Neural cell (in vitro differentiated cells): ENCODE measurements around the gene XBP1.

Source experiments
- CTCF ChIP-seq: fragments of 450-650 bp; IDR thresholded peaks from 2 replicates; pipeline ENCODE4 v1.5.1; 2014; ENCODE audit warnings: antibody characterized with exemption, mild to moderate bottlenecking, moderate library complexity; ENCODE audit not compliant: poor library complexity, severe bottlenecking
- EP300 ChIP-seq: fragments of 450-650 bp; conservative IDR thresholded peaks from 2 replicates; pipeline ENCODE4 v1.6.1; 2014; ENCODE audit warnings: antibody characterized with exemption, mild to moderate bottlenecking, moderate library complexity; ENCODE audit not compliant: poor library complexity, severe bottlenecking
- EZH2 ChIP-seq: fragments of 200-600, 300-800 bp; shearing (Covaris generic), sonication (generic); IDR thresholded peaks from 2 replicates; pipeline ENCODE4 v1.6.1; 2014; ENCODE audit warnings: antibody characterized with exemption, low read length, borderline replicate concordance, mild to moderate bottlenecking; ENCODE audit not compliant: insufficient read depth, poor library complexity, severe bottlenecking
- POLR2AphosphoS5 ChIP-seq: IDR thresholded peaks from 2 replicates; pipeline ENCODE4 v1.6.1; 2012
- RAD21 ChIP-seq: fragments of 450-650 bp; conservative IDR thresholded peaks from 2 replicates; pipeline ENCODE4 v1.6.1; 2014; ENCODE audit warnings: antibody characterized with exemption, mild to moderate bottlenecking, moderate library complexity
- REST ChIP-seq: IDR thresholded peaks from 2 replicates; pipeline ENCODE4 v1.6.1; 2012; ENCODE audit warnings: borderline replicate concordance
- SMC3 ChIP-seq: fragments of 450-650 bp; conservative IDR thresholded peaks from 2 replicates; pipeline ENCODE4 v1.6.1; 2014; ENCODE audit warnings: antibody characterized with exemption, mild to moderate bottlenecking, moderate library complexity; ENCODE audit not compliant: poor library complexity

GRCh38 chr22:28833276-28833923 lies 33.0 kb upstream of the XBP1 start:
- TF ChIP-seq SMC3 (no peak), RAD21 (no peak), CTCF (no peak), EZH2 (no peak), POLR2AphosphoS5 (no peak), REST (no peak), EP300 (no peak)
